ENCODE results near the gene FAM167B.

DNA sequence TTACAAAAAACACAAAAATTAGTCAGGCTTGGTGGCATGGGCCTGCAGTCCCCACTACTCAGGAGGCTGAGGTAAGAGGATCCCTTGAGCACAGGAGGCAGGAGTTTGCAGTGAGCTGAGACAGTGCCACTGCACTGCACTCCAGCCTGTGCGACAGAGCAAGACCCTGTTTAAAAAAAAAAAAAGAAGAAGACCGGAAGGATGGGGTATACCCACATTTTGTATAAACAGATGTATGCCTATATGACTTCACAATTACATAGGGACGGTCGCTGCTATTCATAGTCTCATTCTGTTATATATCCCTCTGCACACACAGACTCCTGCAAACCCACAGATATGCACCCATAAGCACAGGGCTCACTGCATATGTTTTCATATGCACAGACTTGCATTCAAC, 16.7 kb downstream of the FAM167B start:
- TF ChIP-seq, protein P1, sequence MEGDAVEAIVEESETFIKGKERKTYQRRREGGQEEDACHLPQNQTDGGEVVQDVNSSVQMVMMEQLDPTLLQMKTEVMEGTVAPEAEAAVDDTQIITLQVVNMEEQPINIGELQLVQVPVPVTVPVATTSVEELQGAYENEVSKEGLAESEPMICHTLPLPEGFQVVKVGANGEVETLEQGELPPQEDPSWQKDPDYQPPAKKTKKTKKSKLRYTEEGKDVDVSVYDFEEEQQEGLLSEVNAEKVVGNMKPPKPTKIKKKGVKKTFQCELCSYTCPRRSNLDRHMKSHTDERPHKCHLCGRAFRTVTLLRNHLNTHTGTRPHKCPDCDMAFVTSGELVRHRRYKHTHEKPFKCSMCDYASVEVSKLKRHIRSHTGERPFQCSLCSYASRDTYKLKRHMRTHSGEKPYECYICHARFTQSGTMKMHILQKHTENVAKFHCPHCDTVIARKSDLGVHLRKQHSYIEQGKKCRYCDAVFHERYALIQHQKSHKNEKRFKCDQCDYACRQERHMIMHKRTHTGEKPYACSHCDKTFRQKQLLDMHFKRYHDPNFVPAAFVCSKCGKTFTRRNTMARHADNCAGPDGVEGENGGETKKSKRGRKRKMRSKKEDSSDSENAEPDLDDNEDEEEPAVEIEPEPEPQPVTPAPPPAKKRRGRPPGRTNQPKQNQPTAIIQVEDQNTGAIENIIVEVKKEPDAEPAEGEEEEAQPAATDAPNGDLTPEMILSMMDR (IDR thresholded peaks at IDR 0.05): no peak
- no peak for TF ChIP-seq POLR2A (IDR thresholded peaks at IDR 0.05)

Data from body of pancreas (tissue), 4 donors.